Superior temporal gyrus (tissue), 1 donor: Measurements from ENCODE around the gene PTGES2.
"Not testable (repeated sequence)": the region's sequence is repeated elsewhere in the genome, so short reads cannot be mapped to it uniquely, and the experiment has no call there.

Experiments used
- DNase-seq: peaks from one replicate; pipeline ENCODE4 v3.0.0-alpha.2; 2016; ENCODE audit errors: extremely low spot score

Gene PTGES2

GRCh38 chr9:128118971-128119665, 8.4 kb downstream of the PTGES2 start:
- no peak for DNase-seq

GRCh38 chr9:128118472-128118857, 9.1 kb downstream of the PTGES2 start:
- no peak for DNase-seq

GRCh38 chr9:128117613-128118471, 9.7 kb downstream of the PTGES2 start:
- DNase-seq: peak; percentile 96

- no peak for DNase-seq
Measured at GRCh38 chr9:128116104-128117083, 11.1 kb downstream of the PTGES2 start.

- DNase-seq: no peak
Measured at GRCh38 chr9:128115187-128116103, 12.1 kb downstream of the PTGES2 start.

- no peak for DNase-seq
Measured at GRCh38 chr9:128114326-128115186, 13.0 kb downstream of the PTGES2 start.

- no peak for DNase-seq
Measured at GRCh38 chr9:128113526-128114325, 13.8 kb downstream of the PTGES2 start.

GRCh38 chr9:128111726-128112125, 15.8 kb downstream of the PTGES2 start:
- not testable (repeated sequence) for DNase-seq

- DNase-seq: no peak
Measured at GRCh38 chr9:128109050-128109709, 18.3 kb downstream of the PTGES2 start.

GRCh38 chr9:128108269-128109049, 19.1 kb downstream of the PTGES2 start:
- no peak for DNase-seq

- no peak for DNase-seq
Measured at GRCh38 chr9:128107468-128108268, 19.9 kb downstream of the PTGES2 start.

- no peak for DNase-seq
Measured at GRCh38 chr9:128106940-128107467, 20.5 kb downstream of the PTGES2 start.

GRCh38 chr9:128106181-128106939, 21.2 kb downstream of the PTGES2 start:
- no peak for DNase-seq

- no peak for DNase-seq
Measured at GRCh38 chr9:128105538-128106175, 21.9 kb downstream of the PTGES2 start.

GRCh38 chr9:128104171-128104618, 23.3 kb downstream of the PTGES2 start:
- no peak for DNase-seq
